Activated CD4-positive, alpha-beta memory T cell treated with anti-CD3 and anti-CD28 coated beads, Interleukin-2, amount 10 ng/mL, durations not matched to agents 7 days and 5 days (primary cell): ENCODE data around the gene SNAPC4. TPM values are rescaled to one million over a fixed set of nuclear protein-coding genes. Genes with fewer than 3 reads are reported as not detected.
A peak's percentile ranks its signal among the peaks of the same experiment; 100 is the strongest.

Source experiments
- CTCF ChIA-PET: fragments of 350-600 bp; sonication (Branson Sonifier 250); formaldehyde crosslinking; loops from one replicate; lab custom pipeline; 2021; ENCODE audit warnings: antibody characterized with exemption, inconsistent platforms; lab: Charles Lee
- POLR2A ChIA-PET: fragments of 350-600 bp; sonication (Branson Sonifier 250); formaldehyde crosslinking; loops from one replicate; lab custom pipeline; 2021; ENCODE audit warnings: antibody characterized with exemption; lab: Charles Lee
- DNase-seq: peaks from one replicate; pipeline ENCODE4 v3.0.0-alpha.2; 2020
- H3K27ac Mint-ChIP-seq: one replicate; pipeline ENCODE4 v1.8.0; 2021; ENCODE audit warnings: mild to moderate bottlenecking, mixed read lengths
- H3K27me3 Mint-ChIP-seq: one replicate; pipeline ENCODE4 v1.8.0; 2021; ENCODE audit warnings: mixed read lengths
- H3K36me3 Mint-ChIP-seq: one replicate; pipeline ENCODE4 v1.8.0; 2021; ENCODE audit warnings: low read depth, mixed read lengths
- H3K4me1 Mint-ChIP-seq: one replicate; pipeline ENCODE4 v1.8.0; 2021; ENCODE audit warnings: mixed read lengths
- H3K4me3 Mint-ChIP-seq: one replicate; pipeline ENCODE4 v1.8.0; 2021; ENCODE audit warnings: mild to moderate bottlenecking, mixed read lengths
- H3K9me3 Mint-ChIP-seq: one replicate; pipeline ENCODE4 v1.8.0; 2021; ENCODE audit warnings: mixed read lengths
- total RNA-seq, 2 experiments: library from RNA; stranded (reverse); gene quantifications; one replicate each; pipeline ENCODE4 v1.2.3, GENCODE V29; 2021

Gene SNAPC4
- total RNA-seq, 2 experiments from 2014 or later: 8.8 TPM

- Mint-ChIP-seq H3K9me3 (no peaks in the 10 kb centered on the region), H3K27me3 (no peaks in the 10 kb centered on the region), H3K4me1 (no peaks in the 10 kb centered on the region), H3K27ac (no peak overlapping the region), H3K4me3 (no peak overlapping the region), H3K36me3 (no peaks in the 10 kb centered on the region)
- ChIA-PET POLR2A (no interaction called here), CTCF (no interaction called here)
- DNase-seq: no peak
Observed at GRCh38 chr9:136370037-136370436, 29.9 kb downstream of the SNAPC4 start.

GRCh38 chr9:136368190-136368589, 31.8 kb downstream of the SNAPC4 start:
- ChIA-PET POLR2A (interaction anchor here (0.5 kb wide), 1 partner anchor 18 kb away, joined by 4 read pairs; no protein-coding TSS in a partner anchor), CTCF (no interaction called here)
- Mint-ChIP-seq H3K36me3 (no peaks in the 10 kb centered on the region), H3K27me3 (no peaks in the 10 kb centered on the region), H3K4me3 (no peak overlapping the region), H3K27ac (no peak overlapping the region), H3K4me1 (no peaks in the 10 kb centered on the region), H3K9me3 (no peaks in the 10 kb centered on the region)
- no peak for DNase-seq

DNA sequence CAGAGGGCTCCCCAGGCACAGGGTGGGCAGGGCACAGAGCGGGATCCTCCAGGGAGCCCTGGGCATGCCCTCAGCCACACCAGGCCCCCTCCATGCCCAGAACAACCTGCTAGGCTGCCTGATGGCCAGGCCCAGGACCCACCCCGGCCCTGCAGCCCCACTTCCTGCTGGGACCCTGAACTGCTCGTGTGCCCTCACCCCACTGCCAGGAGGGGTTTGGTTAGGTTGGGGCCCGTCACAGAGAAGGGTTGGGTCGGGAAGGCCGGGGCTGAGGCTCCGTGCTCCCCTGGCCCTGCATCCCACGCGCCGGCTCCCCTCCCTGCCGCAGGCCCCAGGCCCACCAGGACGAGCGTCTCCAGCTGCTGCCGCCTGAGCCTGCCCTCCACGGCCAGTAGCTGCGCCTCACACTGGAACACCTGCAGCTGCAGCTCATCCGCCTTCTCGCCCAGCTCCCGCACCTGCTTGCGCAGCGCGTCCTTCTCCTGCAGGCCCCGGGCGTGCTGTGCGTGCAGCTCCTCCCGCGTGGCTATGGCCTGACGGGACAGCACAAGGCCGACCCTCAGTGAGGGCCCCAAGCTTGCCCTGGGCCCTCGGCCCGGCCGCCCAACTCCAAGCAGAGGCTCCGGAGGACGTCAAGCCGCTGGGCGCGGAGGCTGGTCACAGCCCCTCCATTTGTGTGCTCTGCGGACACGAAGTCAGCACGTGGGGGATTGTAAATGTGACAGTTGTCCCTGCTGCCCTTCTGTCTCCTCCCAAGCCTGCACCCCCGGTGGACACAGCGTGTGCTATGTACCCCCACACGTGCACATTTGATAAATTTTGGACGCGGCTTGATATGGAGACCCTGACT, 32.4 kb downstream of the SNAPC4 start:
- Mint-ChIP-seq H3K4me3 (no peak overlapping the region), H3K9me3 (no peaks in the 10 kb centered on the region), H3K27ac (no peak overlapping the region), H3K36me3 (no peaks in the 10 kb centered on the region), H3K27me3 (no peaks in the 10 kb centered on the region), H3K4me1 (peaks cover 5% of the 10 kb centered on the region)
- POLR2A ChIA-PET: interaction anchor here (0.5 to 1.4 kb wide), 3 partner anchors 17 to 166 kb away, joined by 3 to 4 read pairs (median 4); no protein-coding TSS in a partner anchor
- CTCF ChIA-PET: no interaction called here
- no peak for DNase-seq

GRCh38 chr9:136366826-136367225, 33.1 kb downstream of the SNAPC4 start:
- Mint-ChIP-seq H3K4me1 (peaks cover 6% of the 10 kb centered on the region), H3K4me3 (no peak overlapping the region), H3K9me3 (no peaks in the 10 kb centered on the region), H3K27me3 (no peaks in the 10 kb centered on the region), H3K36me3 (no peaks in the 10 kb centered on the region), H3K27ac (no peak overlapping the region)
- ChIA-PET CTCF (interaction anchor here (1.0 to 1.5 kb wide), 2 partner anchors 34 to 43 kb away, joined by 3 to 6 read pairs; no protein-coding TSS in a partner anchor), POLR2A (interaction anchor here (0.9 to 1.4 kb wide), 4 partner anchors 18 to 166 kb away, joined by 3 to 4 read pairs (median 4); no protein-coding TSS in a partner anchor)
- no peak for DNase-seq

GRCh38 chr9:136365775-136366222, 34.2 kb downstream of the SNAPC4 start:
- ChIA-PET POLR2A (interaction anchor here (1.2 kb wide), 2 partner anchors 32 to 35 kb away, joined by 3 to 4 read pairs; no protein-coding TSS in a partner anchor), CTCF (interaction anchor here (1.0 to 1.5 kb wide), 3 partner anchors 20 to 44 kb away, joined by 3 to 6 read pairs (median 4); no protein-coding TSS in a partner anchor)
- Mint-ChIP-seq H3K4me3 (no peak overlapping the region), H3K27ac (no peak overlapping the region), H3K4me1 (peaks cover 6% of the 10 kb centered on the region), H3K27me3 (no peaks in the 10 kb centered on the region), H3K9me3 (no peaks in the 10 kb centered on the region), H3K36me3 (no peaks in the 10 kb centered on the region)
- DNase-seq: no peak

DNA sequence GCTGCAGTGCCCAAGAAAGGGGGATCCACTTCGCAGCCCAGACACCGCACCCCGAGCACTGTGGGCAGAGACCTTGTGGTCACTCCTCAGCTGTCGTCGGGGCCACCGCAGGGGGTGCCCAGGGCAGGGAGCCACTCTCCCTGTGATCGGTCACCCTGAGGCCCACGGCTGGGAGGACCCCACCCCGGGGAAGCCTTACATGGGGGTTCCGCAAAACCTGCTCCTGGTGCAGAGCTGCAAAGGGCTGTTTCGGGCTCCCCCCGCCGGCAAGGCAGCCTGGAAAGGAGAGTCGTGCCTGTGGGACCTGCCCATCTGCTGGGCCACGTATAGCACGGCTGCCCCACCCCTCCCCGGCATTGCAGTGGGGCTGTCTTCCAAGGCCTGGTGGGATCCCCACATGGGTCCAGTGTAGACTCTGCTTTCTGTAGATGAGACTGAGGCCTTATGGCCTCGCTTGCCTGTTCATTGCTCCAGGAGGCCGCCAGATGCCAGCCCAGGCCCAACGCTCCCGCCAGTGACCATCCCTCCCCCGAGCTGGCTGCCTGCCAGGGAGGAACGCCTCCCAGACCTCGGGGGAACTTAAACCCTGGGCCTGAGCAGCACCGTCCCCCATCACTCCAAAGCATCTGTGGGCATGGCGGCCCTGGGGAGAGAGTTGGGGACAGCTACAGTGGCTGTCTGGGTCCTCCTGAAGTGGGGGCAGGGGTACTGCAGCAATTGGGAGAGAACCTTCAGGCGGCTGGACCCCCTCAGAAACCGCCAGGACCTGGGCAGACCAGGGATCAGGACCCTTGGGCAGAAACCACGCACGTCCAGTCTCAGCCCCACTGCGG, 34.8 kb downstream of the SNAPC4 start:
- H3K36me3 Mint-ChIP-seq: no peaks in the 10 kb centered on the region
- ChIA-PET POLR2A (interaction anchor here (0.7 to 1.2 kb wide), 3 partner anchors 16 to 36 kb away, joined by 3 to 4 read pairs (median 3); partner anchors contain the start of gene SNAPC4), CTCF (interaction anchor here (1.0 to 2.9 kb wide), 2 partner anchors 21 to 37 kb away, joined by 4 to 31 read pairs; no protein-coding TSS in a partner anchor)
- no peak for DNase-seq
- no peak overlapping the region for H3K4me3 Mint-ChIP-seq
- H3K27me3 Mint-ChIP-seq: no peaks in the 10 kb centered on the region
- no peak overlapping the region for H3K27ac Mint-ChIP-seq
- H3K4me1 Mint-ChIP-seq: peaks cover 6% of the 10 kb centered on the region
- H3K9me3 Mint-ChIP-seq: no peaks in the 10 kb centered on the region

- ChIA-PET POLR2A (interaction anchor here (0.9 to 2.5 kb wide), 24 partner anchors 10 to 732 kb away, joined by 3 to 23 read pairs (median 4); partner anchors contain the start of genes CAMSAP1, ENTR1, PMPCA and SNAPC4), CTCF (interaction anchor here (1.0 to 2.9 kb wide), 6 partner anchors 8 to 366 kb away, joined by 3 to 31 read pairs (median 6); partner anchors contain the start of genes ENTR1 and PMPCA)
- no peaks in the 10 kb centered on the region for H3K36me3 Mint-ChIP-seq
- H3K27ac Mint-ChIP-seq: no peak overlapping the region
- no peak for DNase-seq
- H3K27me3 Mint-ChIP-seq: no peaks in the 10 kb centered on the region
- peak overlapping the region; percentile 82 for H3K4me3 Mint-ChIP-seq
- H3K9me3 Mint-ChIP-seq: no peaks in the 10 kb centered on the region
- H3K4me1 Mint-ChIP-seq: peaks cover 6% of the 10 kb centered on the region
Observed at GRCh38 chr9:136363949-136364748, 35.8 kb downstream of the SNAPC4 start.

DNA sequence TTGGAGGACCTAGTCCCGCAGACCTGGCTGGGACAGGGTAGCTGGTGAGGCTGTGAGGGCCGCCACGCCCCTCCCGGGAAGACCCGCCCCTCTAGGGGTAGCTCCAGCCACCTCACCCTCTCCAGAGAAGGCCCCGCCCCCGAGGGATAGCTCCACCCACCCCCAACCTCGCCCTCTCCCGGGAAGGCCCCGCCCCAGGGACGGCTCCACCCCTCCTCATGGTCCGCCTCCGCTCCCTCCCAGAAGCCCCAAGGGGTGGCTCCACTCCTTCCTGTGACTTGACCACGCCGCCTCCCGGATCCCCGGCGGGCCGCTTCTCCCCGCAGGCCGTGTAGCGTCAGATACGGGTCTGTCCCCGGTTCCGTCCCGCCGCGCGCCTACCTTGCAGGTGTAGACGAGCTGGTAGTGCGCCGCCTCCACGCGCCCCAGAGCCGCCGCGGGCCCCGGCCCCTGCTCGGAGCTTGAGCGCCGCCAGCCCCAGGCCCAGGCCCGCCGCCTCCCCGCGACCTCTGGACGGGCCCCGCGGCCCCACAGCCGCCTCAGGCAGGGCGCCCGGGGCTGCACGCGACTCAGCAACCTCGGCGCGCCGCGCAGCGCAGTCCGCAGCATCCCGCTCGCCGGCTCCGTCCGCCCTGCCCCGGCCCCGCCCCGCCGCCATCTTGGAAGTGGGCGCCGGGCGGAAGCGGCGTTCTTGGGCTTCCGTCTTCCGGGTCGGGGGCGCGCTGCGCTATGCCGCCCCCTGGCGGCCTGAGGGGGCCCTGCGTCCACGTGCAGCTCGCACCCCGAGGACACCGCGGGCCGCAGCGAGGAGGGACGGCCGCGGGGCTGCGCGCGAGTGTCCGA, 36.6 kb downstream of the SNAPC4 start, which contains the start of gene DNLZ:
TSS of gene DNLZ (minus strand) at position 639 of the 843 bp plus-strand sequence. CDS start at position 609, 30 bp downstream.
- H3K27me3 Mint-ChIP-seq: no peaks in the 10 kb centered on the region
- no peaks in the 10 kb centered on the region for H3K9me3 Mint-ChIP-seq
- ChIA-PET CTCF (interaction anchor here (0.7 to 2.9 kb wide), 13 partner anchors 9 to 367 kb away, joined by 3 to 31 read pairs (median 4); partner anchors contain the start of genes ENTR1, INPP5E and PMPCA), POLR2A (interaction anchor here (0.8 to 2.5 kb wide), 28 partner anchors 9 to 733 kb away, joined by 3 to 23 read pairs (median 4); partner anchors contain the start of genes CAMSAP1, ENTR1, GPSM1 and PMPCA)
- peak; percentile 96 for DNase-seq
- no peaks in the 10 kb centered on the region for H3K36me3 Mint-ChIP-seq
- peak within 1 kb of the TSS; percentile 82 for H3K4me3 Mint-ChIP-seq
- peak within 1 kb of the TSS; percentile 88 for H3K27ac Mint-ChIP-seq
- peaks cover 6% of the 10 kb centered on the region for H3K4me1 Mint-ChIP-seq

DNA sequence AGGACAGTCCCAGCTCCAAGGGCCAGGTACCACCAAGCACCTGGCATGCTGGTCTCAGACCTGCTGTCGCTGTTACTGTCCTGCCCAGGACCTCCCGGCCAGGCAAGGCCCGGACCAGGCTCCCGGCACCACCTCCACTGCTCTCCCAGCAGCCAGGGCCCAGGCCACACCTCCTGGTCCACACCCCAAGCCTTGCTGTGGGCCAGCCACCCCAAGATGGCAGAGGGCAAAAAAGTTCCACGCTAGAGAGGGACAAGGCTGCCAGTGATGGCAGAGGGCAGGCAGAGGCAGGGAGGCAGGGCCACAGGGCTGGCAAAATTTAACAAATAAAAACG, 37.6 kb downstream of the SNAPC4 start:
- Mint-ChIP-seq H3K27me3 (no peaks in the 10 kb centered on the region), H3K9me3 (no peaks in the 10 kb centered on the region), H3K4me1 (peaks cover 6% of the 10 kb centered on the region), H3K27ac (peak overlapping the region; percentile 88), H3K4me3 (peak overlapping the region; percentile 82), H3K36me3 (no peaks in the 10 kb centered on the region)
- POLR2A ChIA-PET: interaction anchor here (0.8 to 2.5 kb wide), 22 partner anchors 8 to 734 kb away, joined by 3 to 23 read pairs (median 5); partner anchors contain the start of genes ENTR1, GPSM1 and PMPCA
- CTCF ChIA-PET: interaction anchor here (0.7 to 2.9 kb wide), 11 partner anchors 9 to 368 kb away, joined by 3 to 31 read pairs (median 5); partner anchors contain the start of genes ENTR1, INPP5E and PMPCA
- no peak for DNase-seq

GRCh38 chr9:136361754-136362449, 38.1 kb downstream of the SNAPC4 start:
- Mint-ChIP-seq H3K27ac (no peak overlapping the region), H3K4me3 (no peak overlapping the region), H3K4me1 (peaks cover 6% of the 10 kb centered on the region), H3K36me3 (no peaks in the 10 kb centered on the region), H3K27me3 (no peaks in the 10 kb centered on the region), H3K9me3 (no peaks in the 10 kb centered on the region)
- CTCF ChIA-PET: interaction anchor here (2.9 kb wide), 1 partner anchor 40 kb away, joined by 31 read pairs; no protein-coding TSS in a partner anchor
- DNase-seq: no peak
- POLR2A ChIA-PET: interaction anchor here (1.0 to 2.5 kb wide), 5 partner anchors 13 to 172 kb away, joined by 3 to 23 read pairs (median 10); partner anchors contain the start of genes ENTR1 and PMPCA
